Activated gamma-delta T cell treated with Interleukin-2 at 50 U/mL for 16 hours (primary cell): ENCODE data around the gene STX2.

Experiments
- DNase-seq: peaks from one replicate; pipeline ENCODE4 v3.0.0-alpha.2; 2020

Gene STX2

DNA sequence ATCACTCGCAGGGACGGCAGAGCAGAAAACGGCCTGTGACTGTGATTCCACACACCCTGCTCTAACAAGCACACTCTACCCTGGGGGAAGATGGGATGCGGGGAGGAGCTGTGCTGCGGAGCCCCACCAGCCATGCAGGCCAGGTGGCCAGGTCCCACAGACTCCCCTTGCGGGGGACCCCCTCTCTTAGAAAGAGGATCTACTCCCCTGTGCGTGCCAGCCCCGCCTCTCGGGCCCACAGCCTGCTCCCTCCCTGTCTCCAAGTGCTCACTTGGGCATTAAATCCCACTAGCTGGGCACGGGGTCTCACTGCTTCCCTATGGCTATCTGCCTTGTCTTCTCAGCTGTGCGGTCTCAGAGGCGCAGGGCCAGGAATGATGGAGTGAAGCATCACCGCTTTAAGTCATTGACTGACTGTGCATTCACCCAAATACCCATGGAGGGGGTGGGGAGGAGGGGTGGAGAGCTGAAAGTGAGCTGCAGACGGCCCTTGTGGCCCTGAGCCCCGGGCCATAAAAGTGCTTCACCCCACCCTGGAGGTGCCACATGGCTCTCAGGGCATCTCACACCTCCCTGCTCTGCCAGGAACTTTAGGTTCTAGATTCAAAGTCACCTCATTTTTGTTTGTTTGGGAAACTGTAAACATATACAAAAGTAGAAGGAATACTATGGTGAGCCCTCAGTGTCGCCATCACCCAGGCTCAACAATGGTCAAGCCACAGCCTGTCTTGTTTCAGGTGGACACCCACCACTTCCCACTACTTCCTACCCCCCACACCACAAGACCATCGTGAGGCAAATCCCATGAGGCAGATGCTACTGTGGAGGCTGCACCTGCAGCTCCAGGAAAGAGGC lies 9.4 kb downstream of the STX2 start:
- DNase-seq: no peak

DNA sequence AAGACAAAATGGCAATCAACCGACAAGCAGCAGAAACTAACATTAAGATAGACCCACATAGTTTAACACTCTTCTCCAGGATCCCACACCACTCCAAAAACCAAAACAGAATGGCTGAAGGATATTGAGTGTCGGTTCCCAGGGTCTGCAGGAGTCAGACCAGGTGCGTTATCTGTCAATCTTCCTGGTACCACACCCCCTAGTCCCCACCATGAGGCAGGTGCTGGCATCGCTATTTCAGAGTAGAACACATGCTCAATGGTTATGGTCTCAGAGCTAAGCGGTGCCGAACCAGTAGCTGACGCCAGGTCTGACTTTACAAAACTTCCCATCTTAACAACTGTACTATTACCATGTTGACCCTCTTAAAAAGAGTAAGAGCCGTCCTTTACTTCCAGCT lies 10.2 kb downstream of the STX2 start:
- no peak for DNase-seq

DNA sequence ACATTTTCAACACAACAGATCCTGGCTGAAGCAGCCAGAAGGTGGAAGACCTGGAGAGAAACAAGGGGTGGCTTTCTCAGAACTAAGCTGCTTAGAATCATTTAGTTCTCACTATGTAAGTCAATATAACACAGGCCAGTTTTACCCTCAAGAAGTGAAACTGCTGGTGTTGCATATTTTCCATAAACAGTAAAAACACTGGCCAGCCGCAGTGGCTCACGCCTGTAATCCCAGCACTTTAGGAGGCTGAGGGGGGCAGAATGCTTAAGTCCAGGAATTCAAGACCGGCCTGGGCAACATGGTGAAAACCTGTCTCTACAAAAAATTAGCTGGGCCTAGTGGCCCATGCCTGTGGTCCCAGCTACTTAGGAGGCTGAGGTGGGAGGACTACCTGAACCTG lies 11.6 kb downstream of the STX2 start:
- DNase-seq: no peak

- DNase-seq: peak; percentile 68
Measured at GRCh38 chr12:130826151-130826801, 12.8 kb downstream of the STX2 start.

GRCh38 chr12:130825771-130826150 lies 13.3 kb downstream of the STX2 start:
- DNase-seq: no peak

DNA sequence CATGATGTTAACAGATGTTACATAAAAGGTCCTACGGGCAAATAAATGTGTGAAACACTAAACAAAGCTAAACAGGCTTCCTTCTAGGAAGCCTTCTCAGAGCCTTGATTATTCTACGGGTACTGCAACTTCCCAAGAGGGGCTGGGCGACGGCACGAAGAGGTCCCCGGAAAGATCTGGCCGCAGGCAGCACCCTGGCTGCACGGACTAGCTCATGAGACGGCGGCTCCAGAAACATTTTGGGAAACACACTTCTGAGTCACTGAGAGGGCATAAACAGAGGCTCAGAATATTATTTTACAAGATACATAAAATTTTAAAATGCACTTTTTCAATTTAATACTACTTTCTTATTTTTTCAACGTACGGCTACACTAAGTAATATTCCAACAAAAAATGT lies 19.4 kb downstream of the STX2 start:
- DNase-seq: no peak

GRCh38 chr12:130818635-130819576 lies 20.1 kb downstream of the STX2 start:
- DNase-seq: peak; percentile 74

DNA sequence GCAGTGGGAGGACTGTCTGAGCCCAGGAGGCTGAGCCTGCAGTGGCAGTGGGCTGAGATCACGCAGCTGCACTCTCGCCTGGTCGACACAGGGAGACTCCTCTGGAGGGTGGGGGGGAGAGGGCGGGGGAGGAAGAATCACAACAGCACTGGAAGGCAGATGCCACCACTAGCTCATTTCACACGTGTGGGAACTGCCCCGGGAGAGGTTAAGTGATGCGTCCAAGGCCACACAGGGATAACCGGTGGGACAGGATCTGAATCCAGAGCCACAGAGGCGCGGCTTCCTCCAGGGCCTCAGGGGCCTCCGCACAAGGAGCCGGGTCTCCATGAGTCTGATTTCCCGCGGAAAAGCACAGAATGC lies 20.8 kb downstream of the STX2 start:
- no peak for DNase-seq

DNA sequence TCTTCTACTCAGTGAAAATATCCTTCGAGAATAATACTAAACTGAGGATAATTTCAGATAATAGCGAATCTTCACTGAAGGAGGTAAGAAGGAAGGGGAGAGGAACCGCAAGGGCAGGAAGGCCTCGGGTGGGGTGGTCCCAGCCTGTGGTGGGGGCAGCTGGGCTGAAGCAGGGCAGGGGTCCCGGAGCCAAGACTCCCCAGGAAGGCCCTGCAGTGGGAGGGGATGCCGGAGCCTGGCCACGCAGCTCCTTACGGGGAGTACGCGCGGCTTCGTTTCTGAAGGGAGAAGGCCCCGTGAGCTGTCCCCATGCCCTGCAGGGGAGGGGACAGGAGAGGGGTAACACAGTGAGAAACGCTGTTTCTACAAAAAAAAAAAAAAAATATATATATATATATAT lies 21.2 kb downstream of the STX2 start:
- no peak for DNase-seq

DNA sequence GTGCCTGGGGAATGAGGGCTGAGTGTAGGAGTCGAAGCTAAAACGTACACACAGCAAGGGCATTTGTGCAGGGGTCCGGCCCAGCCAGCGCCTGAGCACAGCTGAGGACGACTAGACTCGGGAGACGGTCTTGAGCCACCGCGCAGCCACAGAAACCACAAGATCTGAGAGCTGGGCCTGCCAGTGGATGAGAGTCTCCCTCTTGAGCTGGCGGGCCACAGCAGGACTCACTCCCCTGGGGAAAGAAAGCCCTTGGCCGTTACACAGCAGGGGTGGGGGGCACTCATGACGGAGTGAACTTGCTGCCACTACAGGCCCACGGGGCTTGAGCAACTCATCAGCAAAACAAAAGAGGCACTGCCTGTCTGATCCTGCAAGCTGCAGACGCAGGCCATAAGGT lies 23.0 kb downstream of the STX2 start:
- no peak for DNase-seq

DNA sequence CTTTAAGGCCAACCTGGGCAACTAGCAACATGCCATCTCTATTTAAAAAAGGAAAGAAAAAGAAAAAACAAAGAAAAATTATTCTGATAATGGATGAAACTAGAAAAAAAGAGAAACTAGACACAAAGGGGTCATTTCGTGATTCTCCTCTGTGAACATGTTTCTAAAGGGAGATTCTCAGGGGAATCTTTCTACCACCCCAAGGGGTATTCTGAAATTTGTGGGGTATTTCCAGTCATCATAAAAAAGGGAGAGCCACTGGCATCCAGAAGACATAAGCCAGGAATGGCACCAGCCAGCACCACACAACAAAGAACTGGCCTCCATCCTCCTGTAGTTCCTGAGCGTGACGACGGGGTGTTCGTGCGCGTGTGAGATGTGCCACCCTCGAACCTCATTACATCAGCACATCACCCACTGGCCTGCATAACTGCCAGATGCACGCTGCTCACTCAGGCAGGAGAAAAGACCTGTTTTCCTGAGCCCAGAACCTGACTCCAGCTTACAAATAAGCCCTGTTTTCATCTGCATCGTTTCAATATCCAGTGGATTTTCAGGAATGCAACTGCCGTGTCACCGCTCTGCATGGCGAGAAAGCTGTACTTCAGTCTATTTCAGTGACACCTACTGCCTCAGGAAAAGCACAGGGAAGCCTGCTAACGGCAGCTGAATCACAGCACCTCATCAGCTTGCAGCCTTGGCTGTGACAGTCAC lies 23.9 kb downstream of the STX2 start:
- no peak for DNase-seq

DNA sequence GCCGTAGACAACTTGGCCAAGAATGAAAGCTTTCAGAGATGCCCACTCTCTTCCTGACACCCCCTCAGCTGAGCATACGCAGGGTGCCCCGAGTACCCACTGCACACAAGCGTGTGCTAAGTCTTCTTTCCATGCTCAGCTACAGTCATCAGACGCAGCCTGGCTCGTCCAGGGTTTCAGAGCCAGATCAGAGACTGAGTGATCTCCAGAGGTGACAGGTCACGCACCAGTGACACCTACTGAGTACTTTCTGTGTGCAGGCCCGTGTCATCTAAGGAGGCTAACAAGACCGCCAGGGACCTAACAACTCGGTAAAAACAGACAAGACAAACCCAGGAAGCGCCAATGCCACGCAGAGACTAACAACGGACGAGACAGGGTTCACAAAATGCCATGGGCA lies 25.1 kb downstream of the STX2 start:
- no peak for DNase-seq

- no peak for DNase-seq
Measured at GRCh38 chr12:130813436-130813835, 25.6 kb downstream of the STX2 start.

GRCh38 chr12:130809791-130810190 lies 29.3 kb downstream of the STX2 start:
- DNase-seq: no peak

- DNase-seq: no peak
Measured at GRCh38 chr12:130807309-130807708, 31.7 kb downstream of the STX2 start.

GRCh38 chr12:130806574-130806973 lies 32.5 kb downstream of the STX2 start:
- no peak for DNase-seq

DNA sequence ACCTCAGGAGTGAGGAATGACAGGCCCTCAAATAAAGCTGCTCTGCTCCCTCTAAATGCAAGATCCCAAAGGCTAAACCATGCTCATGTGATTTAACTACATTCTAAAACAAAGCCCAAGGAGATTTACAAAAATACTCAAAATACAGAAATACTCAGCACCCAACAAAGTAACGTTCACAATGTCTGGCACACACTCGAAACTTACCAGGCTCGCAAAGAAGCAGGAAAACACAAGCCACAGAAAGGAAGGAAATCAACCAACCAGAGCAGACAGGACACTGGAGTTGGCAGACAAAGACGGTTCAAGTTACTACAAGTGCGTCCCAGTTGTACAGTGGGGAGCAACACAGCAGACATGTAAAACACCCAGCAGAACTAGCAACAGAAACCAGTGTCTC lies 33.4 kb downstream of the STX2 start:
- no peak for DNase-seq

DNA sequence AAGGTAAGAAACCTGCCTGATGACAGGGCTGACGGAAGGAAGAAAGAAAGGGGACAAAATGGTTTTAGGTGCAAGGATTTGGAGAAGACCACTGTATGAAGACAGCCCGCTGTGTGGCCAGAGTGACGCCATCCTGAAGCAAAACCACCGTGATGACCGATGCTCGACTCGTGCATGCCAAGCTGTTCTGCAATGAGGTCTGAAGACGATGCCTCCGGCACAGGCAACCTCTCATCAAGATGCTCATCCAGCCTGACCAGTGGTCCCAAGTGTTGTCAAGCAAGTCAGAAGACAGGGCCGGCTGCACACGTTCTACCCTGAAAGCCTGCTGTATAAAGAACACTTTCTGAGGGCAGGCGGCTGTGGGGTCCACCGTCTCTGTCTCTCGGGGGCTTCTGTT lies 34.8 kb downstream of the STX2 start:
- DNase-seq: no peak

- DNase-seq: no peak
Measured at GRCh38 chr12:130803702-130804101, 35.3 kb downstream of the STX2 start.

DNA sequence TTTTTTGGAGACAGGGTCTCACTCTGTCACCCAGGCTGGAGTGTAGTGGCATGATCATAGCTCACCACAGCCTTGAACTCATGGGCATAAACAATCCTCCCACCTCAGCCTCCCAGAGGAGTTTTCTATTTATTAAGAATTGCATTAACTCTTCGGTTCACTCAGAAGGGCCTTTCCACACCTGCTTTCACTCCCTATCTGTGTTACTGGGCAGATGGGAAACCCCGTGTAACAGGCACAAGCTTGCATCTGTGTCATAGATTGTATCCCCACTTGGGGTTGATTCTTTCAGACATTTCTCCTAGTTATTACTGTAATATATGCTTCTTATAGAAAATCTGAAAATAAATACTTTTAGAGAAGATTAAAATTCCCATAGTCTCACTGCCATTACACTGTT lies 38.7 kb downstream of the STX2 start:
- DNase-seq: no peak

DNA sequence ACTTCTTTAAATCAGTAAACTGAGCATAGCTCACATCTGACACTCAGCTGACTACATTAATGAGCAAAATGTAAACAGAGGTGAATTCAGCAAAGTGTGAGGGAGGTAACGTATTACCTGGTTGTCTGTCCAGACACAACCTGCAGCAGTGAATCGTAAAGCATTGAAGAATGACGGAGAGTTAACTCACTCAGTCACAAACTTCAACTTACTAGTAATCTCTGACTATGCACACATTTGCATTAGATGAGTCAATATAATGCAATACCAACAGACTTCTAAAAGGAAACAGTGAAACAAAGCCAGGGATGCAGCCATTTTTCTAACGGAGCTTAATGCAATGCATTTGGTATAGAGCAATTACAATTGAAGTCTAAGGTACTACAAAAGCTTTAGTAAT lies 40.0 kb downstream of the STX2 start:
- no peak for DNase-seq

- no peak for DNase-seq
Measured at GRCh38 chr12:130796985-130797686, 41.9 kb downstream of the STX2 start.
